CD14-positive monocyte (primary cell): Measurements from ENCODE around the gene TLR9. TPM values are rescaled to one million over a fixed set of nuclear protein-coding genes. Genes with fewer than 3 reads are reported as not detected.

Source experiments
- DNase-seq, 3 donors: peaks; one replicate each; pipeline ENCODE4 v3.0.0-alpha.2; 2011 to 2022
- H2AFZ ChIP-seq: 2 replicates; pipeline ENCODE4 v1.6.0; 2012; ENCODE audit warnings: mild to moderate bottlenecking, low read depth, low read length, inconsistent platforms; ENCODE audit not compliant: insufficient read depth, poor library complexity, severe bottlenecking
- H3K27ac ChIP-seq, 2 donors: 1 replicate in 1 of 2; 2 replicates in 1 of 2; pipeline ENCODE4 v1.5.1; 2012 to 2013; ENCODE audit warnings: low read length in 2 of 2, control low read depth in 1 of 2, inconsistent platforms in 1 of 2, low read depth in 1 of 2, mild to moderate bottlenecking in 1 of 2
- H3K27me3 ChIP-seq, 2 donors: one replicate each; pipeline versions ENCODE4 v1.6.0 to v1.6.1; 2011 to 2013; ENCODE audit warnings: low read length in 2 of 2; ENCODE audit not compliant: control insufficient read depth in 2 of 2, insufficient read depth in 2 of 2
- H3K36me3 ChIP-seq, 2 donors: replicated peaks in 1 of 2; 1 replicate in 1 of 2; 2 replicates in 1 of 2; pipeline versions ENCODE4 v1.5.1 to v1.6.1; 2012 to 2013; ENCODE audit warnings: low read length in 2 of 2, control low read depth in 1 of 2, inconsistent platforms in 1 of 2, mild to moderate bottlenecking in 1 of 2; ENCODE audit not compliant: insufficient read depth in 2 of 2, control insufficient read depth in 1 of 2
- H3K4me1 ChIP-seq, 2 donors: 1 replicate in 1 of 2; 2 replicates in 1 of 2; pipeline versions ENCODE4 v1.5.1 to v1.6.1; 2012 to 2013; ENCODE audit warnings: low read length in 2 of 2, control low read depth in 1 of 2, inconsistent platforms in 1 of 2, mild to moderate bottlenecking in 1 of 2, moderate library complexity in 1 of 2; ENCODE audit not compliant: insufficient read depth in 2 of 2, control insufficient read depth in 1 of 2
- H3K4me2 ChIP-seq: replicated peaks from 2 replicates; pipeline ENCODE3; 2012; ENCODE audit warnings: low read length, moderate library complexity, mild to moderate bottlenecking; ENCODE audit not compliant: poor library complexity, severe bottlenecking; ENCODE audit errors: extremely low read depth
- H3K4me3 ChIP-seq, 3 experiments: fragments of 200-600 bp in 1 of 3; sonication (generic) in 1 of 3; replicated peaks in 1 of 3; 1 replicate in 2 of 3; 2 replicates in 1 of 3; pipeline ENCODE4 v1.5.1; 2011 to 2013; ENCODE audit warnings: low read length in 3 of 3, mild to moderate bottlenecking in 3 of 3, control low read depth in 2 of 3, low read depth in 2 of 3, inconsistent platforms in 1 of 3, moderate library complexity in 1 of 3
- H3K79me2 ChIP-seq: 2 replicates; pipeline ENCODE4 v1.6.0; 2012; ENCODE audit warnings: mild to moderate bottlenecking, control low read depth, inconsistent platforms, low read length, moderate library complexity; ENCODE audit not compliant: insufficient read depth
- H3K9ac ChIP-seq: 2 replicates; pipeline ENCODE4 v1.6.0; 2017; ENCODE audit warnings: low read length, mild to moderate bottlenecking; ENCODE audit not compliant: insufficient read depth, poor library complexity, severe bottlenecking
- H3K9me3 ChIP-seq, 2 donors: replicated peaks in 1 of 2; 1 replicate in 1 of 2; 2 replicates in 1 of 2; pipeline versions ENCODE4 v1.5.1 to v1.6.1; 2012 to 2013; ENCODE audit warnings: low read length in 2 of 2, control low read depth in 1 of 2; ENCODE audit not compliant: control insufficient read depth in 1 of 2, insufficient read depth in 1 of 2
- H4K20me1 ChIP-seq: 2 replicates; pipeline ENCODE4 v1.6.0; 2012; ENCODE audit warnings: mild to moderate bottlenecking, low read length, control low read depth, moderate library complexity; ENCODE audit not compliant: insufficient read depth
- H3K27ac Mint-ChIP-seq, 7 donors: one replicate each; pipeline ENCODE4 v1.8.0; 2020; ENCODE audit warnings: mild to moderate bottlenecking in 7 of 7, mixed read lengths in 7 of 7, moderate library complexity in 6 of 7, inconsistent platforms in 2 of 7
- H3K27me3 Mint-ChIP-seq, 3 donors: one replicate each; pipeline ENCODE4 v1.8.0; 2021 to 2022; ENCODE audit warnings: low read depth in 3 of 3, mild to moderate bottlenecking in 3 of 3, mixed read lengths in 3 of 3, moderate library complexity in 3 of 3, inconsistent platforms in 1 of 3
- H3K36me3 Mint-ChIP-seq, 2 donors: one replicate each; pipeline ENCODE4 v1.8.0; 2020; ENCODE audit warnings: mixed read lengths in 2 of 2, inconsistent platforms in 1 of 2, mild to moderate bottlenecking in 1 of 2
- H3K4me1 Mint-ChIP-seq: one replicate; pipeline ENCODE4 v1.8.0; 2020; ENCODE audit warnings: mild to moderate bottlenecking, mixed read lengths
- H3K4me3 Mint-ChIP-seq, 2 donors: one replicate each; pipeline ENCODE4 v1.8.0; 2020; ENCODE audit warnings: mild to moderate bottlenecking in 2 of 2, mixed read lengths in 2 of 2, moderate library complexity in 1 of 2
- H3K9me3 Mint-ChIP-seq, 7 donors: one replicate each; pipeline ENCODE4 v1.8.0; 2020 to 2022; ENCODE audit warnings: mixed read lengths in 7 of 7, mild to moderate bottlenecking in 6 of 7, moderate library complexity in 6 of 7, inconsistent platforms in 2 of 7
- CTCF ChIP-seq: fragments of 200-600 bp; IDR thresholded peaks from one replicate; pipeline ENCODE4 v1.8.0; 2022; ENCODE audit warnings: antibody characterized with exemption, mild to moderate bottlenecking
- WGBS: methylation state at CpG from one replicate; pipeline ENCODE4 v1.1.5; 2013; ENCODE audit warnings: missing lambda C conversion rate; ENCODE audit not compliant: insufficient coverage; 5-methylcytosine and 5-hydroxymethylcytosine counted together
- intact Hi-C, 2 donors: fragments of 100-400 bp; cut with micrococcal nuclease; formaldehyde crosslinking; loops; one replicate each; pipeline versions ENCODE4 v1.15.0 to v1.15.1; 2023
- polyA plus RNA-seq, 3 donors: library from polyadenylated mRNA; depleted of rRNA in 1 of 3; unstranded in 2 of 3; stranded (reverse) in 1 of 3; fragments of 300-500 nt in 2 of 3; fragments of >200 nt in 1 of 3; fragmentation: Illumina TruSeq in 2 of 3; gene quantifications; 1 replicate in 2 of 3; 2 replicates in 1 of 3; pipeline ENCODE4 v1.2.3, GENCODE V29; 2012 to 2021

TLR9 gene
- polyA plus RNA-seq, 3 donors = 0.91 TPM; not detected in 2

GRCh38 chr3:52215351-52215750 is 10.1 kb downstream of the TLR9 start:
- peaks cover 57 to 60% of the 10 kb centered on the region in 2 donors for H3K36me3 Mint-ChIP-seq
- H3K27me3 ChIP-seq = no peaks in the 10 kb centered on the region
- no peak overlapping the region for H3K27ac Mint-ChIP-seq
- no peaks in the 10 kb centered on the region for H3K9me3 ChIP-seq
- H3K4me1 Mint-ChIP-seq = peaks cover 54% of the 10 kb centered on the region
- intact Hi-C loops = loop anchor here in 1 of 2 donors (5.0 kb wide), 1 partner anchor 48 kb away; no protein-coding TSS in a partner anchor
- H3K9ac ChIP-seq = no peak overlapping the region
- peaks cover 3% of the 10 kb centered on the region for H4K20me1 ChIP-seq
- H2AFZ ChIP-seq = no peak overlapping the region
- peaks cover 0 to 3% (median 0%) of the 10 kb centered on the region in 3 donors for H3K27me3 Mint-ChIP-seq
- no peaks in the 10 kb centered on the region for H3K9me3 Mint-ChIP-seq
- peaks cover 43 to 46% of the 10 kb centered on the region in 2 donors for H3K4me1 ChIP-seq
- H3K4me3 ChIP-seq = no peak overlapping the region
- no peak overlapping the region for H3K27ac ChIP-seq
- H3K4me3 Mint-ChIP-seq = no peak overlapping the region
- H3K4me2 ChIP-seq = no peak overlapping the region
- H3K36me3 ChIP-seq = peaks cover 50 to 54% of the 10 kb centered on the region in 2 donors
- DNase-seq = no peak
- H3K79me2 ChIP-seq = peaks cover 14% of the 10 kb centered on the region
- no peak for TF ChIP-seq CTCF
- 96% methylated on average over 4 of the region's 7 CpGs for WGBS

GRCh38 chr3:52213901-52214300 is 11.5 kb downstream of the TLR9 start:
- Mint-ChIP-seq H3K27me3 (peaks cover 0 to 3% (median 3%) of the 10 kb centered on the region in 3 donors), H3K4me3 (no peak overlapping the region), H3K27ac (no peak overlapping the region), H3K36me3 (peaks cover 71 to 74% of the 10 kb centered on the region in 2 donors), H3K9me3 (no peaks in the 10 kb centered on the region), H3K4me1 (peaks cover 59% of the 10 kb centered on the region)
- Histone ChIP-seq H3K9ac (no peak overlapping the region), H3K4me3 (no peak overlapping the region), H3K79me2 (peaks cover 16% of the 10 kb centered on the region), H3K27me3 (no peaks in the 10 kb centered on the region), H4K20me1 (peaks cover 3% of the 10 kb centered on the region), H3K4me1 (peaks cover 49 to 50% of the 10 kb centered on the region in 2 donors), H2AFZ (no peak overlapping the region), H3K9me3 (no peaks in the 10 kb centered on the region), H3K36me3 (peaks cover 62 to 67% of the 10 kb centered on the region in 2 donors), H3K27ac (no peak overlapping the region), H3K4me2 (no peak overlapping the region)
- DNase-seq = no peak
- TF ChIP-seq CTCF = no peak
- intact Hi-C loops = loop anchor here in 1 of 2 donors (5.0 kb wide), 1 partner anchor 57 kb away; no protein-coding TSS in a partner anchor
